Epithelial cell of prostate (primary cell): Measurements from ENCODE around the gene PIK3CD.

Source experiments
- DNase-seq: peaks from one replicate; pipeline ENCODE4 v3.0.0-alpha.2; 2011; ENCODE audit warnings: low read depth, low spot score
- H3K27ac ChIP-seq: fragments of 450-650 bp; 2 replicates; pipeline ENCODE4 v1.5.1; 2017; ENCODE audit warnings: mild to moderate bottlenecking

Gene PIK3CD

DNA sequence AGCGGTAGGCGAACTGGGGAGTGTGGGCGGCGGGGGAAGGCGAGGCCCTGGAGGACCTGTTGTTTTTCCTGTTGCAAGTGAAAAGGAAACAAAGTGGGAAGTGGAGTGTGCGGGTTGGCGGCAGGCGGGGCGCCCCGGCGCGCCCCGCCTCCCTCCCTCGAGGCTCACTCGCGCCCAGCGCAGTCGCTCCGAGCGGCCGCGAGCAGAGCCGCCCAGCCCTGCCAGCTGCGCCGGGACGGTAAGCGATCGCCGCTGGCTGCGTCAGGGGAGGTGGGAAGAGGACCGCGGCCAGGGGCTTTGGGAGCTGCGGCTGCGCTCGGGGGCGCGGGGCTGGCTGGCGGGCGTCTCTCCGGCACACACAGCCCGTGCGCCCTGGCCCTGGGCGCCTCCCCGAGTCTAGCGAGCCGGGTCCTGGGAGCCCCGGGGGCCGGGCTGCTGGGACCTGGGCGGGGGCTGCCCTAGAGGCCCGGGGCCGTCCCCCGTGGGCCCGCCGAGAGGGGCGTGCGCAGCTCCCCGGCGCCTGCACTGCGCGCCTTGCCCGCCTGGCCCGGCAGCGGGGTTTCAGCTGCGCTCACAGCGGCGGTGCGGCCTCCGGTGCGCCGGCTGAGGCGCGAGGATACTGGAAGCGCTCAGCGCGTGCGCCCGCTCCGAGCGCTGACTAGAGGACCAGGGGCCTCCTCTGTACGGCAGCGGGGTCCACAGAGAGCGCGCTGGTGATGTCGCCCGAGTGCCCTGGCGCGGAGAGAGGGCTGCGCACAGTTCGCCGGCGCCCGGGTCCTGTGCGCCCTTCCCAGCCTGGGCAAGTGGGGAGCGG, at the start of gene PIK3CD:
PIK3CD (plus strand) TSS at position 167 of the 814 bp plus-strand sequence. CDS start 58,725 bp downstream, outside the sequence.
- no peak within 1 kb of the TSS for H3K27ac ChIP-seq
- no peak for DNase-seq

DNA sequence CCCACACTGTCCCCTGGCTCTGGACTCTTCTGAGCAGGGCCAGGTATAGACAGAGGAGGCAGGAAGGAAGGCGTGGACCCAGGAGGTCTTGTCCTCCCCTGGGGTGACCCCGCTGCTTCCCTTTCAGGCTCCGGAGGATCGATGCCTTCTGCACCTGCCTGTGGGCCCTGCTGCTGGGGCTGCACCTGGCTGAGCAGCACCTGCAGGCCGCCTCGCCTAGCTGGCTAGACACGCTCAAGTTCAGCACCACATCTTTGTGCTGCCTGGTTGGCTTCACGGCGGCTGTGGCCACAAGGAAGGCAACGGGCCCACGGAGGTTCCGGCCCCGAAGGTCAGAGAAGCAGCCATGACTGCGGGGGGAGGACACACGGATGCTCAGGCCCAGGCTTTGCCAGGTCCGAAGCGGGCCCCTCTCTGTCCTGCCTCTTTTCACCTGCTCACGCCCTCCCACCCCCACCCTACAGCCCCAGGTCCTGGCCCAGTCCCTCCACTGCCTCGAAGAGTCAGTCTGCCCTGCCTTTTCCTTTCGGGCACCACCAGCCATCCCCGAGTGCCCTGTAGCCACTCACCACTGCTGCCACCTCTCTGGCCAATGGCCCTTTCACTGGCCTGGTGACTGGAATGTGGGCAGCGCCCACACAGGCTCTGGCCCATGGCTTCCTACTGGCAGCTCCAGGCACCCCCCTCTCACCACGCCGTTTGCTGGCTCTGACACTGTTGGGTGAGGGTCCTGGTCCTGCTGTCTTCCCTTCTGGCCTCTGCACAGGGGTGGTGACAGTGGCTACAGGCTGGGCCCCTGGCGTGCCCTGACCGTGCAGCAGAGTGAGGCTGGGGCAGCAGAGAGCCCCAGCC, 49.4 kb upstream of the PIK3CD start:
- no peak overlapping the region for H3K27ac ChIP-seq
- DNase-seq, result no peak

DNA sequence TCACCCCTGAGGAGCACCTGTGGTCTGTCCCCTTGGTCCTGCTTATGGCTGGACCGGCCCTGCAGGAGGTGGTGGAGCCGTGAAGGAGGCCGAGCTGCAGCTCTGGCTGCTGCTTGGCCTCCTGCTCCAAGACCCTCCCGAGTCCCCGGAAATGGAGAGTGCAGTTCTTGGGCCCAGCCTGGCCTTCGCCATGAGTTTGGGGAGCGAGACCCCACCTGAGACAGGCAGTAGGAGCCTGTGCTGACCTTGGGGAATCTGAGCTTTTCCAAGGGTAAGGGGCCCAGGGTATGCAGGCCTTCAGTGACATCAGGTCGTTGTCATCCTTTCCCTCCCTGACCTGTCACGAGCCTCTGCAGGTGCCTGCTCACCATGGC, 48.8 kb upstream of the PIK3CD start:
- no peak for DNase-seq
- no peak overlapping the region for H3K27ac ChIP-seq

DNA sequence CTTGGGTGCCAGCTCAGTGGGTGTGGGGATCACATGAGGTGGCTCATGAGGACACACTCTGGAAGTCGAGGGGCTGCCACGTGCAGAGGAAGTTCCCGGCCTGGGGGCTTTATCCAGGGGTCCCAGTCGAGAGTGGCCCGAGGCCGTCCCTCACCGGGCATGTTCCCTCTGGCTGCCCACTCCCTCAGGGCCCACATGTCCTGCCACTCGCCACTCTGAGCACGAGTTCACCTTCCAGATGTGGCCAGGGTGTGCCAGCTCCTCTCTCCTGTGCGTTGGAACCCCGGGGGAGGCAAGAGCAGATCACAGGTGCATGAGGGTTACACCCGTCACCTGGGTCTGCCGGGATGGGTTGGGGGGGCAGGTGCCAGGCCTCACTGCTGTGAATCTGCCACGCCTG, 48.2 kb upstream of the PIK3CD start:
- H3K27ac ChIP-seq, result no peak overlapping the region
- no peak for DNase-seq

GRCh38 chr1:9603766-9604753, 47.5 kb upstream of the PIK3CD start:
- no peak overlapping the region for H3K27ac ChIP-seq
- DNase-seq, result no peak

- H3K27ac ChIP-seq, result no peak overlapping the region
- DNase-seq, result no peak
Observed at GRCh38 chr1:9604836-9605235, 46.7 kb upstream of the PIK3CD start.

DNA sequence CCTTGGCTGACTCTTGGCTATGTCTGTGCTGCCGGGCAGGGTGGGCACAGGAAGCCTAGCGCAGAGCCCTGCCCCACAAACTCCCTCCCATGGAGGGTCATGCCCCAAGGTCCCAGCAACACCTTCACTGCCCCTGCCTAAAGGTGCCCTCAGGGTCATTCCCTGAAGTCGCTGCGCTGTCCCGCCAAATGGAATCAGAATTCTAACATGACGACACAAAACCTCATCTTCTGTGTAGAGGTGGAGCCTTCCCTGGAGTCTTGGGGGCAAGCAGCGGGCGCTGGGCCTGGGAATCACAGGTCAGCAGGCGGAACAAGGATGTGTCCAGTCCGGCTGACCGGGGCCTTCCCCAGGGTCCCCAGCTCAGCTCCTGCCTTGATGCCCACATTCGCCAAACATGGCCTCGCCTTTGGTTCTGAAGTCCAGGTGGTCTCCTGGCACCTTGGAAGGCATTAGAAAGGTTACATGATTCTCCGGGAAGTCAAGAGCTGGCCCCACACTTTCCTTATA, 45.5 kb upstream of the PIK3CD start:
- H3K27ac ChIP-seq, result no peak overlapping the region
- no peak for DNase-seq

GRCh38 chr1:9606458-9606857, 45.1 kb upstream of the PIK3CD start:
- no peak overlapping the region for H3K27ac ChIP-seq
- DNase-seq, result no peak

- H3K27ac ChIP-seq, result no peak overlapping the region
- no peak for DNase-seq
Observed at GRCh38 chr1:9606948-9607347, 44.6 kb upstream of the PIK3CD start.

DNA sequence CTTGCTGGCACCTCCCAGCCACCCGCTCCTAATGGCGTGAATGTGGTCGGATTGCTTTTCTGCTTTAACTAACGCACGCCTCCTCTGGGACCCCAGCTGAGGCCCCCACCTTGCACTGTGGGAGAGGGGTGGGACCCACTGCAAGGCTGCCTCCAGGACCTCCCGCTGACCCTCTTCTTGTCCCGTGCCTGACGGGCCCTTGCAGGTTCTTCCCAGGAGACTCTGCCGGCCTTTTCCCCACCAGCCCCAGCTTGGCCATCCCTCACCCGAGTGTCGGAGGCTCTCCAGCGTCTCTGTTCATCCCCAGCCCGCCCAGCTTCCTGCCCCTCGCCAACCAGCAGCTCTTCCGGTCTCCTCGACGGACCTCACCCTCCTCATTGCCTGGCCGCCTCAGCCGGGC, 44.2 kb upstream of the PIK3CD start:
- no peak for DNase-seq

DNA sequence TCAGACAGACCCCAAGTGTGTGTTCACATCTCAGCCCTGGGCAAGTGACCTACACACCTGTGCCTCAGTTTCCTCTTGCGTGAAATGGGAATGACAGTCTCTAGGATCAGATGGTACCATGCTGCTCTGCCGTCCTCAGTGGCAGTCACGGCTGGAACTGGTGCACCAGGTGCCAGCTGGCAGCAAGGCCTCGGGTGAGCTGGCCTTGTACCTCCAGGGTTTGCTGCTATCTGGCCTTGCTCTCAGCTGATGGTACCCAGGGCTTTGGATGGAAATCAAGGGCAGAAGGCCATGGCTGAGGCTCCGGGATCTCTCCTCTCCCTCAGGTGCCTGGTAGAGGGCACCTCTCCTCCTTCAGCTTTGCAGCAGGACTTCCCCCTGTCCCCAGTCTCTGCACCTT, 41.5 kb upstream of the PIK3CD start:
- H3K27ac ChIP-seq, result no peak overlapping the region
- no peak for DNase-seq

More for the DNA sequence above, 44.2 kb upstream of the PIK3CD start:
- no peak overlapping the region for H3K27ac ChIP-seq

GRCh38 chr1:9610548-9610947, 41.0 kb upstream of the PIK3CD start:
- no peak for DNase-seq
- H3K27ac ChIP-seq, result no peak overlapping the region

GRCh38 chr1:9611716-9612115, 39.8 kb upstream of the PIK3CD start:
- H3K27ac ChIP-seq, result no peak overlapping the region
- no peak for DNase-seq

GRCh38 chr1:9612162-9612845, 39.2 kb upstream of the PIK3CD start:
- DNase-seq, result no peak

GRCh38 chr1:9612871-9613624, 38.5 kb upstream of the PIK3CD start:
- no peak overlapping the region for H3K27ac ChIP-seq

More at GRCh38 chr1:9612162-9612845, 39.2 kb upstream of the PIK3CD start:
- no peak overlapping the region for H3K27ac ChIP-seq

DNA sequence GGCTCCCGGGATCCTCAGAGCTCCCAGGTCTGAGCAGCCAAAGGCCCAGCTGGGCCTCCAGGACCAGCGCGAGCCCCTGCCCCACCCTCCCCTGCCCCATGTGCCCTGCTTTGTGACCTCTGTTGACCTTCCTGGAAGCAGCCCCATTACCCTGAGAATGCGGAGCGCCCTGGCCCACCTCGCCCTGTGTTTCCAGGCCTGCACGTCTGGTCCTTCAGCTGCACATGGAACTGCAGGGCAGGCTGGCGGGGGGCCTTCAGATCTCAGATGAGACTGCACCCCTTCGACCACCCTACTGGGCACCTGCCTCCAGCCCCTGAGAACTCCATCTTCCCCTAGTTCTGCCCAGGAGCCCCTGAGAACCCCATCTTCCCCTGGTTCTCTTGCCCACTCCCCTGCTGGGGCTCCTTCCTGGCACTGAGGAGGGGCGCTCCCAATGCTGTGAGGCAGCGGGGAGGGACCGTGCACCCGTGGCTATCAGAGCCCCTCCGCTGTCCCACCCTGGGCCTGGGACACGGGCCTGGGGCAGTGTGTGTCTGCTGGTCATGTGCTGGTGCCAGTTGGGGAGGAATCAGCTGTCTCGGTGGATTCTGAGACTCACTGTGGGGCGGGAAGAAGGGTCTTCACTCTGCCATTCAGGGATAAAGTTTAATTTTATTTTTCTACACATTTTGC, 37.8 kb upstream of the PIK3CD start:
- no peak overlapping the region for H3K27ac ChIP-seq
- no peak for DNase-seq

More at GRCh38 chr1:9612871-9613624, 38.5 kb upstream of the PIK3CD start:
- DNase-seq, result no peak

DNA sequence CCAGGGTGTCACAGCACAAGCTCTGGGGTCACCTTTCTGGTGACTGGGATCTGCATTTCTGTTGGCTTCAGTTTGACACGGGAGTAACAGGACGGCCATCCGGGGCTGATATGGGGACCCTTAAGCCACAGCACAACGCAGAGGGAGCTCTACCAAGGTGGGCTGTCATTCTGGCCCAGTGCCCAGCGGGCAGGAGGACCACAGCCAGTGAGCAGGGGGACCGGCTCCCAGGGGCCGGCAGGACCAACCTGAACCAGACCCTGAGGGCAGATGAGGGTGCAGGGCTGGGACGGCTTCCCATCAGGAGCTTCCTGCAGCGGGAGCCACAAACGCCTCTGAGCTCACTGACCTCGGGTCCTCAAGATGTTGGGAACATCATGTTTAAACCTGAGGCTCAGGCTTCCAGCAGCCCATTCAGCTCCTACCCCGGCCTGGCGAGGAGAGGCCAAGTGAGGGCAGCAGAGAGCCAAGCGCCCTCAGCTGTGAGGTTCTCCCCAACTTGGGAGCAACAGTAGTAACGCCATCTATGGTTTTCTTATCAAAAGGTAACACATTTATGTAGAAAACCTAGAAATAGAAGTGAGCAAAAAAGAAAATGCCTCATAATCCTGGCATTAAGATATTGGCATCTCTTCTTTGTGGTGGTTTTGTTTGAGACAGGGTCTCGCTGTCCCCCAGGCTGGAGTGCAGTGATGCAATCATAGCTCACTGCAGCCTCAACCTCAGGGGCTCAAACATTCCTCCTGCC, 36.0 kb upstream of the PIK3CD start:
- DNase-seq, result no peak
- H3K27ac ChIP-seq, result no peak overlapping the region
